GM19324 (cell line): ENCODE measurements around the gene SAMD4A.

Experiments
- ATAC-seq: cut with Tn5 transposase; IDR thresholded peaks from one replicate; pipeline ENCODE4 v1.9.1; 2021; ENCODE audit warnings: mild to moderate bottlenecking, moderate library complexity; ENCODE audit not compliant: unreplicated experiment, low FRiP score

The SAMD4A gene

GRCh38 chr14:54812617-54813016 is 245.7 kb downstream of the SAMD4A start:
- no peak for ATAC-seq

- no peak for ATAC-seq
Measured at GRCh38 chr14:54813081-54813480, 246.2 kb downstream of the SAMD4A start.

GRCh38 chr14:54814076-54814475 is 247.1 kb downstream of the SAMD4A start:
- ATAC-seq, result no peak

GRCh38 chr14:54815016-54815415 is 248.1 kb downstream of the SAMD4A start:
- no peak for ATAC-seq

- ATAC-seq, result no peak
Measured at GRCh38 chr14:54815515-54815914, 248.6 kb downstream of the SAMD4A start.

- ATAC-seq, result no peak
Measured at GRCh38 chr14:54816450-54816849, 249.5 kb downstream of the SAMD4A start.

GRCh38 chr14:54817506-54817905 is 250.6 kb downstream of the SAMD4A start:
- no peak for ATAC-seq

- ATAC-seq, result no peak
Measured at GRCh38 chr14:54818201-54819133, 251.5 kb downstream of the SAMD4A start.

- no peak for ATAC-seq
Measured at GRCh38 chr14:54822685-54823084, 255.8 kb downstream of the SAMD4A start.

- ATAC-seq, result no peak
Measured at GRCh38 chr14:54823757-54824549, 257.0 kb downstream of the SAMD4A start.

GRCh38 chr14:54828037-54828436 is 261.1 kb downstream of the SAMD4A start:
- ATAC-seq, result no peak

GRCh38 chr14:54829486-54830224 is 262.7 kb downstream of the SAMD4A start:
- no peak for ATAC-seq

- ATAC-seq, result no peak
Measured at GRCh38 chr14:54830650-54831049, 263.7 kb downstream of the SAMD4A start.

GRCh38 chr14:54834081-54834480 is 267.2 kb downstream of the SAMD4A start:
- no peak for ATAC-seq

- no peak for ATAC-seq
Measured at GRCh38 chr14:54834727-54835126, 267.8 kb downstream of the SAMD4A start.

GRCh38 chr14:54836231-54836630 is 269.3 kb downstream of the SAMD4A start:
- ATAC-seq, result no peak

GRCh38 chr14:54837508-54838149 is 270.7 kb downstream of the SAMD4A start:
- ATAC-seq, result no peak

GRCh38 chr14:54838931-54839512 is 272.1 kb downstream of the SAMD4A start:
- ATAC-seq, result no peak

GRCh38 chr14:54839701-54840119 is 272.8 kb downstream of the SAMD4A start:
- no peak for ATAC-seq

- no peak for ATAC-seq
Measured at GRCh38 chr14:54840336-54840735, 273.4 kb downstream of the SAMD4A start.
